GM12874 (cell line): ENCODE measurements around the gene PHRF1.

ENCODE experiments used
- TF ChIP-seq, protein P1 (sequence below): IDR thresholded peaks from 2 replicates; pipeline ENCODE4 v1.5.1; 2011; ENCODE audit warnings: low read depth, mild to moderate bottlenecking, control low read depth, low read length, moderate library complexity; ENCODE audit not compliant: insufficient read depth

The PHRF1 gene

DNA sequence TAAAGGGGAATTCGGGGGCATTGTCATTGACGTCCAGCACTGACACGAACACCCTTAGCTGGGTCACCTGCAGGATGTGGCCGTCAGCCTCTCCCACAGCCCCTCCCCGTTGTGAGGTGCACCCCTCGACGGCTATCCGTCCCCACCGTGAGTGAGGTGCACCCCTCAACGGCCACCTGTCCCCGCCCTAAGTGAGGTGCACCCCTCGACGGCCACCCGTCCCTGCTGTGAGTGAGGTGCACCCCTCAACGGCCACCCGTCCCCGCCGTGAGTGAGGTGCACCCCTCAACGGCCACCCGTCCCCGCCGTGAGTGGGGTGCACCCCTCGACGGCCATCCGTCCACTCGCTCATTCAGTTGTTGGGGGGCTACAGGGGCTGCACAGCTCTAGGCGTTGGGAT lies 45.6 kb downstream of the PHRF1 start:
- TF ChIP-seq, protein P1, sequence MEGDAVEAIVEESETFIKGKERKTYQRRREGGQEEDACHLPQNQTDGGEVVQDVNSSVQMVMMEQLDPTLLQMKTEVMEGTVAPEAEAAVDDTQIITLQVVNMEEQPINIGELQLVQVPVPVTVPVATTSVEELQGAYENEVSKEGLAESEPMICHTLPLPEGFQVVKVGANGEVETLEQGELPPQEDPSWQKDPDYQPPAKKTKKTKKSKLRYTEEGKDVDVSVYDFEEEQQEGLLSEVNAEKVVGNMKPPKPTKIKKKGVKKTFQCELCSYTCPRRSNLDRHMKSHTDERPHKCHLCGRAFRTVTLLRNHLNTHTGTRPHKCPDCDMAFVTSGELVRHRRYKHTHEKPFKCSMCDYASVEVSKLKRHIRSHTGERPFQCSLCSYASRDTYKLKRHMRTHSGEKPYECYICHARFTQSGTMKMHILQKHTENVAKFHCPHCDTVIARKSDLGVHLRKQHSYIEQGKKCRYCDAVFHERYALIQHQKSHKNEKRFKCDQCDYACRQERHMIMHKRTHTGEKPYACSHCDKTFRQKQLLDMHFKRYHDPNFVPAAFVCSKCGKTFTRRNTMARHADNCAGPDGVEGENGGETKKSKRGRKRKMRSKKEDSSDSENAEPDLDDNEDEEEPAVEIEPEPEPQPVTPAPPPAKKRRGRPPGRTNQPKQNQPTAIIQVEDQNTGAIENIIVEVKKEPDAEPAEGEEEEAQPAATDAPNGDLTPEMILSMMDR: no peak

DNA sequence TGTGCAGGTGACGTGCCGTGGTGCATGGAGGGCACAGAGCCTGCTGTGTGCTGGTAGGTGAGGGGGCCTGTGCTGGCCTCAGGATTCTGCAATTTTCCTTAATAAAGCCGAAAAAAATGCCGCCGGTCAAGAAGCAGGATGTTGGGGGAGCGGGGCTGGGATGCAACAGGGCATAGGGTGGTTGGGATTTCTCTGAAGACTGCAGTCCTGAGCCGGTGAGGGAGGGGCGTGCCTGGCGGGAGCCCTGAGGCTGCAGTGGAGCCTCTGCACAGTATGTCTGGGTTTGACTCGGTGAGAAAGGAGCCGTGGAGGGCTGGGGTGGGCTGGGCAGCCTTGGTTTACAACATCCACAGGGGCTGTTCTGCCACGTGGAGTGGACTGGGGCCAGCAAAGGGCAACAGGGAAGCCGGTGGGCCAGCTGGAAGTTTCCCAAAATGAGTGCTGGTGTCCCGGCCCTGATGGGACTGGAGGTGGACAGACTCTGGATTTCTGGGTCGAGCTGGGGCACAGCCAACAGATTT lies 47.1 kb downstream of the PHRF1 start:
- TF ChIP-seq, protein P1: no peak

DNA sequence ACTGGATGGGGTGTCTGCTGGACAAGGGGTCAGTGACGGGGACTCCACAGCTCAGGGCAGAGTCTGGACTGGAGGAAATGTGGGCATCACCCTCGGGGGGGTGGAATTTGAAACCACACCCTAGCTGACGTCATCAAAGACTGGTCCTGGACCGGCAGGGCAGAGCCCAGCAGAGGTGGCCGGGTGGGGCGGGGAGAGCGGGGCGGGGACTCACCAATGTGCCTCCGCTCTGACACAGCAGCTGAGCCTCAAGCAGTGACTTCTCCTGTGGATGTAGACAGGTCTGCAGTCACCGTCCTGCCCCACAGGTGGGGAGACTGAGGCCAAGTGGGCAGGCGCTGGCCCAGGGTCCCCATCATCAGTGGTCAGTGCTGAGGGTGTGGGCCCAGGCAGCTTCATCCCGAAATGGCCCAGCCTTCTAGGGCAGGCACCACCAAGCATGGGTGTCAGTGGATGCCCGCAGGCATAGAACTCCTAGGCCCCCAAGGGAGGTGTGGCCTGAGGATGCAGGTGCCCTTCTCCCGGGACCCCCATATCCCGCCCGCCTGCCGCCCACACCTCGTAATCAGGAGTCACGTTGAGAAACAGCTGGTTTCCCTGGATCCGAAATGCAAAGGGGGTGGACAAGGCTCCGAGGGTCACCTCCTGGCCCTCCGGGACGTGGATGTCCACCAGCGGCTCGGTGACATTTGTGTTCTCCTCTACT lies 47.9 kb downstream of the PHRF1 start:
- TF ChIP-seq, protein P1: no peak

DNA sequence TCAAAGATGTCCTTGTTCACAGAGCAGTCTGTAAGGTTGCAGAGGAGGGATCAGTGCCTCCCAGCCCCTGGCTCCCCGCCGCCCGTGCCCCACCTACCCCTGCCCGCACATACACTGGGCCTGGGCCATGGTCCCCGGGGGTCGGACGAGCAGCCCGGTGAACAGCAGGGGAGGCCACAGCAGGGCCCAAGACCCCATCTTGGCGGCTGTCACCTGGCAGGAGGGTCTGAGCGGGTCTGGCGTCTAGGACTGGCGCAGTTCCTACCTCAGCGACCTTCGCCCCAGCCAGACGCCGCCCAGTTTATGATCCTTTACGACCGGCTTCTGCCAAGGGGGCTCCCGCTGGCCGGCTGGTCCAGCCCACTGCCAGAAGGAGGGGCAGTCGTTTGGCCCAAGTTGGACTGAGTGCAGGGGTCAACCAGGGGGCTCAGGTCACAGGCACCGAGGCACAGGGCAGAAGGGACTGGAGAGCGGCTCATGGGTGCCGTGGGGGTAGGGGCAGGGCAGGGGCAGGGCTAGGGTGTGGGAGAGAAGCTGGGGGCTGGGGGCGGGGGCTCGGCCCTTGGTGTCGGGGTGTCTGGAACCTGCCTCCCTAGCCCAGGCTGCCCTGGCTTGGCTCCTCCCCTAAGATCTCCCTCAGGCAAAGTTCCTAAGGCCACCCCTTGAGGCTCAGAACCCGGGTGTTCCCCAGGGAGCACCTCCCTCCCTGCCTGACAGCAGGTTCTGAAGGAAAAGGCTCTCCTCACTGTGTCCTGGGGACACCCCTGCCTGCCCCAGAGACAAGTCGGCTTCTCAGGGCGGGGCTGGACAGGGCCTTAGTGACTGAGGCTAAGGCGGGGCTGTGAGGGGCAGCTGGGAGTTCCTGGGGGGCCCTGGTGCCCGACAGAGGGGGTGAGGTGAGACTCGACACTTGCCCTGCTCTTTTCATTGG lies 48.7 kb downstream of the PHRF1 start, which contains the start of gene CDHR5:
TSS of gene CDHR5 (minus strand) at position 251 of the 931 bp plus-strand sequence. CDS start at position 198, 53 bp downstream.
- TF ChIP-seq, protein P1: no peak

DNA sequence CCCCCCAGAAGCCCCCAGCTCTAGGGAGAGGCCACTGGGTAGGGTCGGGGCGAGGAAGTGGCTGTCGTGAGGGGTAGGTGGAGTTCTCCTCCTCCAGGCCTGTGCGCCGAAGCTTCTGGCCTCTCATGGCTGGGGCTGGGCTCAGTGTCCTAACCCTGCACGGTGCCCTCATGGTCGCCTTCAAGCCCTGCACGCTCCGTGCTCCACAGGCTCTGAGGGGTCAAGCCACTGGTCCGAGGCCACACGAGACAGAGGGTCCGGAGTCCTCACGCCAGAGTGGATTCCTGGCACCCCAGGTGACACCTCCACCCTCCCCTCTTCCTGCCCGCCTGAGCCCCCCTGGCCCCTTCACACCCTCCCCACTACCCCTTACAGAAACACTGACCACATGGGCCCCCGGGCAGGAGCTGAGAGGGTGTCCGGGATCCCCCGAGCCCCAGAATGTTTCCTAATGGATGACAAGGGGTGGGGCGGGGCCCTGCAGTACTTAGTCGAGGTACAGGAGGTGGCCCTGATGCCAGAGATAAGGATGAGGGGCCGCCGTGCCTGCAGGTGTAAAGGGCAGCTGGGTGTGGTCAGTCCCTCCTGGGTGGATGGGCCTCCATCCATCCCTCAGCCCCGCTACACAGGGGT lies 49.5 kb downstream of the PHRF1 start:
- TF ChIP-seq, protein P1: no peak

DNA sequence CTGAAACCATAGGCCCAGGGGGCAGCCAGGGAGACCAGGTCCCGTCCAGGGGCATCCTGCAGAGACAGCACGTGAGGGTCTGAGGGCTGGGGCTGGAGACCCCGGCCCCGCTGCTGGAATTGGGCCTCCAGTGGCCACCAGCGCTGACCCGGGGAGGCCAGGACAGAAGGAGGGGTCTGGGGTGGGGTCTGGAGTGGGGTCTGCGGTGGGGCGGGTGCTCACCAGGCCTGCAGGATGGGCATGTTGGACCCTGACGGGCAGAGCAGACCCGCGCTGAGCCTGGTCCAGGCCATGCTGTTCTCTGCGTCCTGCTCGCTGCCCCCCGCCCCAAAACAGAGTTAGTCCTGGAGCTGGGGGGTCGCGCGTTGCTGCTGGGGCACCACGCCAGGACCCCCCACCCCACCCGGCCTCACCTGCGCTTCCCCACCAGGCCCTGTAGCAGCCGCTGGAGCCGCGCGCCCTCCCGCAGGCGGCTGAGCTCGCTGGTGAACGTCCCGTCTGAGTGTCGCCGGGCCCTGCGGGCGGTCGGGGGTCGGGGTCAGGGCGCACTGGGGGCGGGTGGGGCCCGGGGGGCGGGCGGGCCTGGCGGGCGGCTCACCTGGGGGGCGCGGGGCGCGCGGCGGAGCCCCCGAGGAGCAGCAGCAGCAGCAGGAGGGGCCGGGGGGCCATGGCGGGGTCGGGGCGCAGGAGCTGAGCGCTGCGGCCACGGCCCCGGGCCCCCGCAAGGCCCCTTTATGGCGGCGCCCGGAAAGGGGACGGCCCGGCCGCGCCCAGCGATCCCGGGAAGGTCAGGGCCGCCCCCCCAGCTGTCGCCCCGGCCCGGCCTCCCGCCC lies 50.4 kb downstream of the PHRF1 start, which contains the start of gene SCT:
TSS of gene SCT (minus strand) at position 707 of the 833 bp plus-strand sequence. CDS start at position 669, 38 bp downstream.
- TF ChIP-seq, protein P1: no peak

DNA sequence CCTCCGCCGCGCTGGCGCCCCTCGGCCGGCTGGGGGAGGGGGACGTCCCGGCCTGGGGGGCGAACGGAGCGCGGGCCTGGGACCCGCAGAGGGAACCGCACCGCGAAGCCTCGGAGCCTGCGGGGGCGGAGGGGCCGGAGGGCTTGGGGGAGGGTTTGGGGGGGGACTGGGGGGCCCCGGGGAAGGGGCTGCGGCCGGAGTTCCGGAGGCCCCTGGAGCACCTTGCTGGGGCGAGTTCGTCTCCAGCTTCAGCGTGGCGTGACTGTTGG lies 51.0 kb downstream of the PHRF1 start:
- TF ChIP-seq, protein P1: no peak
